ENCODE data around the gene INO80D. TPM values are rescaled to one million over a fixed set of nuclear protein-coding genes. Genes with fewer than 3 reads are reported as not detected.

INO80D gene
- total and polyA plus RNA-seq, 2 of the 8 experiments (the other 6 are each of a cell fraction or from before 2014, with no cell fraction given) = 6.2 to 37.4 TPM

- no peak for TF ChIP-seq CTCF (IDR thresholded peaks at IDR 0.05; ENCODE audit: control extremely low read depth in 1 of 3, insufficient read depth in 1 of 3, low read depth in 1 of 3, low read length in 3 of 3)
- no peak for TF ChIP-seq TCF12 (IDR thresholded peaks at IDR 0.05; ENCODE audit: low read depth, low read length)
- TF ChIP-seq SUZ12 (IDR thresholded peaks at IDR 0.05; ENCODE audit: low read length) = no peak
- TF ChIP-seq TBP (IDR thresholded peaks at IDR 0.05; ENCODE audit: low read depth, low read length) = no peak
- no peak for TF ChIP-seq SIX5 (IDR thresholded peaks at IDR 0.05; ENCODE audit: low read depth, low read length)
Observed at GRCh38 chr2:205972113-205972512, 113.9 kb downstream of the INO80D start (continued).

Data from H1 (cell line).